Right renal cortex interstitium (tissue), 3 donors: Measurements from ENCODE around the gene HAUS7. TPM values are rescaled to one million over a fixed set of nuclear protein-coding genes. Genes with fewer than 3 reads are reported as not detected.

Experiments
- polyA plus RNA-seq, 3 donors: library from polyadenylated mRNA; unstranded; fragments of 120-200 nt; gene quantifications; one replicate each; pipeline ENCODE4 v1.2.1, GENCODE V29; 2013; ENCODE audit not compliant: insufficient read length in 3 of 3

The HAUS7 gene
- polyA plus RNA-seq, 3 donors = 21.1 to 25.3 (median 22.8) TPM

Other genes starting within 250 kb of the HAUS7 start
- under 1 TPM; 0.04 to 0.12 (median 0.10) TPM for gene PNMA6F, start 148.8 kb downstream of the HAUS7 start, polyA plus RNA-seq
- gene ZNF275, start 136.4 kb downstream of the HAUS7 start, polyA plus RNA-seq = 10 to 100 TPM; 18.5 to 19.4 (median 18.8) TPM
- not detected for gene PNMA6E, start 69.2 kb downstream of the HAUS7 start, polyA plus RNA-seq
- gene ZFP92, start 59.1 kb downstream of the HAUS7 start, polyA plus RNA-seq = under 1 TPM; 0.75 to 0.98 (median 0.80) TPM
- gene TREX2, start 24.5 kb downstream of the HAUS7 start, polyA plus RNA-seq = under 1 TPM; 0.21 to 0.24 (median 0.24) TPM
- gene BGN, start 24.4 kb upstream of the HAUS7 start, polyA plus RNA-seq = 100 to 1,000 TPM; 144 to 189 (median 175) TPM
- under 1 TPM; 0.11 to 0.24 (median 0.14) TPM for gene ATP2B3, start 47.1 kb upstream of the HAUS7 start, polyA plus RNA-seq
- gene CCNQ, start 128.6 kb upstream of the HAUS7 start, polyA plus RNA-seq = 10 to 100 TPM; 17.2 to 19.6 (median 18.7) TPM
- gene DUSP9, start 176.6 kb upstream of the HAUS7 start, polyA plus RNA-seq = 10 to 100 TPM; 37.8 to 46.1 (median 41.7) TPM
- gene PNCK, start 203.2 kb upstream of the HAUS7 start, polyA plus RNA-seq = 1 to 10 TPM; 4.8 to 7.0 (median 5.6) TPM
- 10 to 100 TPM; 39.9 to 47.3 (median 40.5) TPM for gene SLC6A8, start 217.3 kb upstream of the HAUS7 start, polyA plus RNA-seq